Measurements from ENCODE around the gene PIP5K1C. TPM values are rescaled to one million over a fixed set of nuclear protein-coding genes. Genes with fewer than 3 reads are reported as not detected.

PIP5K1C gene
- total RNA-seq, 1 experiment from 2014 or later, result 34.0 TPM

GRCh38 chr19:3645726-3646125 lies 54.5 kb downstream of the PIP5K1C start:
- no peak for TF ChIP-seq ATF2 (CRISPR knock-in tag; IDR thresholded peaks at IDR 0.05; ENCODE audit: borderline replicate concordance, low read depth)
- no peak for TF ChIP-seq ZNF425 (CRISPR knock-in tag; conservative IDR thresholded peaks at IDR 0.05)
- TF ChIP-seq NR2C2 (CRISPR knock-in tag; IDR thresholded peaks at IDR 0.05), result no peak
- no peak for TF ChIP-seq MAX (CRISPR knock-in tag; IDR thresholded peaks at IDR 0.05)
- TF ChIP-seq KAT7 (CRISPR knock-in tag; IDR thresholded peaks at IDR 0.05; ENCODE audit: borderline replicate concordance), result no peak
- no peak for TF ChIP-seq CBFB (CRISPR knock-in tag; IDR thresholded peaks at IDR 0.05; ENCODE audit: low read depth)
- TF ChIP-seq ATF6 (CRISPR knock-in tag; IDR thresholded peaks at IDR 0.05), result no peak
- no peak for TF ChIP-seq STAT6 (CRISPR knock-in tag; conservative IDR thresholded peaks at IDR 0.05; ENCODE audit: low read depth)
- TF ChIP-seq CREB1 (CRISPR knock-in tag; IDR thresholded peaks at IDR 0.05), result no peak
- no peak for TF ChIP-seq EMX1 (CRISPR knock-in tag; IDR thresholded peaks at IDR 0.05)
- no peak for TF ChIP-seq ELF4 (CRISPR knock-in tag; IDR thresholded peaks at IDR 0.05; ENCODE audit: low read depth)
- no peak for TF ChIP-seq SMAD3 (CRISPR knock-in tag; IDR thresholded peaks at IDR 0.05; ENCODE audit: borderline replicate concordance)
- TF ChIP-seq ZBTB21 (CRISPR knock-in tag; IDR thresholded peaks at IDR 0.05; ENCODE audit: borderline replicate concordance), result no peak
- no peak for TF ChIP-seq E2F4 (CRISPR knock-in tag; IDR thresholded peaks at IDR 0.05; ENCODE audit: borderline replicate concordance, low read depth)
- TF ChIP-seq GRHL2 (CRISPR knock-in tag; IDR thresholded peaks at IDR 0.05; ENCODE audit: insufficient replicate concordance, severe bottlenecking), result no peak
- no peaks in the 10 kb centered on the region for H3K9me3 Mint-ChIP-seq
- H3K27ac Mint-ChIP-seq, result no peak overlapping the region
- no peaks in the 10 kb centered on the region for H3K4me1 Mint-ChIP-seq
- no peaks in the 10 kb centered on the region for H3K36me3 Mint-ChIP-seq
- no peak overlapping the region for H3K4me3 Mint-ChIP-seq
- no peak for DNase-seq (ENCODE audit: low spot score)
- ChIA-PET CTCF (no interaction called here), POLR2A (no interaction called here)
- H3K27me3 Mint-ChIP-seq (ENCODE audit: low read depth), result no peaks in the 10 kb centered on the region
- ATAC-seq, result no peak

GRCh38 chr19:3645067-3645396 lies 55.2 kb downstream of the PIP5K1C start:
- CTCF ChIA-PET, result no interaction called here
- Mint-ChIP-seq H3K4me3 (no peak overlapping the region), H3K4me1 (no peaks in the 10 kb centered on the region), H3K27ac (no peak overlapping the region), H3K36me3 (peaks cover under 1% of the 10 kb centered on the region; the same call in 1 of the 2 replicates), H3K27me3 (ENCODE audit: low read depth) (no peaks in the 10 kb centered on the region), H3K9me3 (no peaks in the 10 kb centered on the region)
- DNase-seq (ENCODE audit: low spot score) (no peak), ATAC-seq (no peak)
- POLR2A ChIA-PET, result no interaction called here
- no peak for TF ChIP-seq E2F4 (CRISPR knock-in tag; IDR thresholded peaks at IDR 0.05; ENCODE audit: borderline replicate concordance, low read depth)
